ENCODE data around the gene KRTAP10-1.

KRTAP10-1 gene

GRCh38 chr21:44548381-44548780, 8.4 kb upstream of the KRTAP10-1 start:
- no peak for DNase-seq (ENCODE audit: low read depth)

GRCh38 chr21:44547656-44548331, 7.8 kb upstream of the KRTAP10-1 start:
- no peak for DNase-seq (ENCODE audit: low read depth)

DNA sequence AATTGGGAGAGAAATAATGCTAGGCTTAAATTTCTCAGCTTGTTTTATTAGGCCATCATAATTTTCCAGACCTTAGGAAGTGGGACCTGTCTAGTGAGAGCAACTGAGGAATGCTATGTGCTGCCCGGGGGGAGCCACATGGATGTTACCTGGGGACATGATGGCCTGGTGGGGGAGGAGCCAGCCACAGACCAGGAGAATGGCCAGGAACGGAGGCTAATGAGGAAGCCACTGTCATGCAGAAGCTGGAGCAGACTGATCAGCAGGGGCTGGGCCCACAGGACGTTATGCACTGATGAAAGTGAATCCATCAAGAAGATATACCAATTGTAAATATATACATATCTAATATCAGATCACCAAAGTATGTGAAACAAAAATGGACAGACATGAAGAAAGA, 4.6 kb upstream of the KRTAP10-1 start:
- no peak for DNase-seq (ENCODE audit: low read depth)

DNA sequence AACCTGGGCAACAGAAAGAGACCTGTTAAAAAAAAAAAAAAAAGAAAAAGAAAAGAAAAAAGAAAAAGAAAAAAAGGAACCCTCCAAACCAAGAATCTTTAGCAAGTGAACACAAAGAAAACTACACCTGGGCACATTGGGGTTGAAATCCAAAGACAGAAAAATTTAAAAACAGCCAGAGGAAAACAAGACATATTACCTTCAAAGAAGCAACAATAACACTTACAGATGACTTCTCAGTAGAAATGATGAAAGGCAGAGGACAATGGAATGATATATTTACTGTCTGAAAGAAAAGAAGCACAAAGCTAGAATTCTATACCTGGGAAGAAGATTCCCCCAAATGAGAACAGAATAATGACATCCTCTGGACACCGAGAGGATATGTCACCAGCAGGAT, 2.7 kb upstream of the KRTAP10-1 start:
- no peak for DNase-seq (ENCODE audit: low read depth)

DNA sequence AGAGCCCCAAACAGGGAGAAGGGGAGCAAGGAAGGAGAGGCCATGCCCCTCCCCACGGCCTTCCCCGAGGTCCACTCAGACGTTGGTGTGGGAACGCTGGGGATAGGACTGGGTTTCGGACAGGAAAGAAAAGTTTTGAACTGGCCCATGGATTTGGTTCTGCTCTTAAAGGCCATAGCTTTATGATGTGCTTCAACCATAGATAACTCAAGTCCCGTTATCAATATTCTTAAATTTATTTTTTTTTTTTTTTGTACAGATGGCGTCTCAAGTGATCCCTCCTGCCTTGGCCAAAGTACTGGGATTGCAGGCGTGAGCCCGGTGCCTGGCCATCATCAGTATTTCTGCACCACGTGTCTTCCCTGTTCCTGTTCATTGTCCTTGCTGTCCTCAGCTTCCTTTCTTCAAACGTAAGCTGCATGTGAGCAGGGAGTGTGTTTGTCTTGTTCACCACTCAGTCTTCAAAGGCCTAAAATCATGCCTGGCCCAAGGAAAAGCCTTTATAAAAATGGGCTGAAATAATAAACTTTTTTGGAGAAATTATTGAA, 820 bp upstream of the KRTAP10-1 start:
- no peak for DNase-seq (ENCODE audit: low read depth)

GRCh38 chr21:44539046-44539445, 949 bp downstream of the KRTAP10-1 start:
- DNase-seq (ENCODE audit: low read depth) = no peak

DNA sequence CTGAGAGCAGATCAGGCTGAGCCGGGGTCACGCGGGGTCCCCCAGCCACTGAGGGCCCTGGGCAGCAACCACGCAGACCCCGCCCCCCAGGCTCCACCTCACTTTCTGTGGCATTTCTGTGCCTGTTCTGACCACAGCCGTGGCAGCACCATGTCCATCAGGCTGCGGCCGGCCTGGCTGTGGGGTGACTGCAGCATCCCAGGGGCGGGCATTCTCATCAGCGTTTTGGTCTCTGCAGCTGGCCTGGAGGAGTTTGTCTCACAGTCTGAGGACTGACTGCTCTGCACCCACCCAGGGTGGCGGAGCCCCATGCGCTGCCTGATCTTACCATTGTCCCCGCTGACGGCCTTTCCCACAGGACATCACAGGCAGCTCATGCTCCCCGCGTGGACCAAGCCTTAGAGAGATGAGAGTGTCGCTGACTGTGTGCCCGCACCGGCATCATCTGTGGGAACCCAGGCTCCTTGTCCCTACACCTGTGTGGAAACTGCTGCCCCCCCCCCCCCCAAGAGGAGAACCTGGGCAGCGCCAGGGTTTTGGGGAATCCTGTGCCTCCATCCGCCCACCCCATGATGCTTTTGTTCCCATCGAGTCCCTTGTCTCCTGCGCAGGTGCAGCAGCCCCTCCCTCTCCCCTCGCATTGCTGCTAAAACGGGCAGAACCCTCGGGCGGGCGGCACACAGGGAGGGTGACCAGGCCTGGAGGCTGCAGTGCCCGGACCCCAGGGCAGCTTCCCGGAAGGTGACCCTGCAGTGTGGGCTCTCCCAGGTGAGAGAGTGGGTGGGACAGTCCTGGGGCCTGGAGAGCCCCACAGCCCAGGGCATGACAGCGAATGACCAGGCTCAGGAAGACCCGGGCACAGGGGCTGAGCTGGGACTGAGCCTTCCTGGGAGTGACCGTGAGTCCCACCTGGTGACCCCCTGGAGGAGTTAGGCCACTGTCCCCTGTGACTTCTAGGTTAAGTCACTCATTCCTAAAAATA, 1.8 kb downstream of the KRTAP10-1 start:
- no peak for DNase-seq (ENCODE audit: low read depth)

DNA sequence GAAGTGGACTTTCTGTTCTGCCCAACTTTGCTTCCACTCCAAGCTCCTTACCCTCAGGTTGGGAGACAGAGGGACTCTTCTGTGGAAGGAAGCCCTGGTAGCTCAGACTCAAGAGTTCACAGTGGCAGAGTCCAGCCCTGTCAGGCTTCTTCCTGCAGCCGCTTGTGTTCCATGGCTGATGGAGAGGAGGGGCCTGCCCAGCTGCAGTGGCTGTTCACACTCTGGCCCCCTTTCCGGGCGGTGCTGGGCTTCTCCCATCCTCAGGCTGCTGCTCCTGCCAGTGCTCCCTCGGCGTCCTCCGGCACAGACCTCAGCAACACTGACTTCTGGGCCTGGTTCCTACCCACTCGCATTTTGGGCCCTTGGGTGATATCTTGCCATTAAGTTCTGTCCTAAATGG, 4.0 kb downstream of the KRTAP10-1 start:
- DNase-seq (ENCODE audit: low read depth) = no peak

DNA sequence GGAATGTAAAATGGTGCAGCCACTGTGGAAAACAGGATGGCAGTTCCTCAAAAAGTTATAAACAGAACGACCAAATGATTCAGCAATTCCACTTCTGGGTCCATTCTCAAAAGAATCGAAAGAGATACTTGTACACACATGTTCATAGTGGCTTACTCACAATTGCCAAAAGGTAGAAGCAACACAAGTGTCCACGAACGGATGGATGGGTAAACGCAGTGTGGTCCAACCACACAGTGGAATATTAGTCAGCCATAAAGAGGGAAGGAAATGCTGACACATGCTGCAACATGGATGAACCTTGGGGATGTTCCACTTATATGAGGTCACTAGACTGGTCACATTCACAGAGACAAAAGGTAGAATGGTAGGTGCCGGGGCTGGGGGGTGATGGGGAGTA, 5.3 kb downstream of the KRTAP10-1 start:
- no peak for DNase-seq (ENCODE audit: low read depth)

- no peak for DNase-seq (ENCODE audit: low read depth)
Measured at GRCh38 chr21:44533891-44534627, 5.9 kb downstream of the KRTAP10-1 start.

DNA sequence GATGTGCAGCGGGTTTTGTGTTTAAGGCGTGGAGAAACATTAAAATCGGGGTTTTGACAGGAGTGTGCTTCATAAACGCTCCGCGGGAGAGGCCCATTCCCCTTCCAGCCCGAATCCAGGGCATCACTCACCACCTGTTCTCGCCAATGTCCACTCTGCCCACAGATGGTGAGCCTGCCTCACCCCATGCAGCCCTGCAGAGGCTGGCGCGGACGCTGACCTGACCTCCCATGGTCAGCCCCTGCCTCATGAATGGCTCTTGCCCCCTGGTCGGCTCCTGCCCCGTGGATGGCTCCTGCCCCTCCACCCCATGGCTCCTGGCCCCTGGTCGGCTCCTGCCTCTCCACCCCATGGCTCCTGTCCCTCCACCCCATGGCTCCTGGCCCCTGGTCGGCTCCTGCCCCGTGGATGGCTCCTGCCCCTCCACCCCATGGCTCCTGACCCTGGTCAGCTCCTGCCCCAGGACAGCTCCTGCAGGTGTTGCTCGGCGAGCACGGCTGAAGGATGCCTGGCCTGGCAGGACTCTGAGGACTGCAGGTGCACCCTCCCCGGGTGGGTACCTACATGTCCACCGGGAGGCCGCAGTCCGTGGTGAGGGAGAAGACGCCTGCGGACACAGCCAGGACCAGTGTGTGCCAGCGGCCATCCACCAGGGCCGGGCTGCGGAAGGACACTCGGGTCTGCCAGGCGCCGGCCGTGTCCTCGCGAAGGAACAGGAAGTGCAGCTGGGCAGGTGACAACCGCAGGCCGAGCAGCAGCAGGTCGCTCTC, 6.7 kb downstream of the KRTAP10-1 start:
- DNase-seq (ENCODE audit: low read depth) = no peak

DNA sequence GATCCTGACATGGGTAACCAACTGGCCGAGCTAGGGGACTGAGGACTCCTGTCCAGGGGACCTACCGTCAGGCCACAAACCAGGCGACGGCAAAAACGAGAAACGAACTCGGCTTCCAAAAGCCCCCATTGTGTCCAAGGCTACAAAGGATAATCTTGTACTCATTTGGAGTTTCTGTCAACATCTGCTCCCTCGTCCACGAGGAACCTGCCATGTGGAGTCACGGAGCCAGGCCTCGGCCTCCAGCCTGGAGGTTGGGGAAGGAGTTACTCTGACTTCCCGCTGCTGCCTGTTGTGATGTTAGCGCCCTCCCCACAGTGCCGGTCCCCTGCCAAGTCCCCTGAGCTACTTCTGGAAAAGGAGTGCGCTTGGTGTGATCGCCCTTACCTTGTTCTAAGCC, 7.3 kb downstream of the KRTAP10-1 start:
- no peak for DNase-seq (ENCODE audit: low read depth)

DNA sequence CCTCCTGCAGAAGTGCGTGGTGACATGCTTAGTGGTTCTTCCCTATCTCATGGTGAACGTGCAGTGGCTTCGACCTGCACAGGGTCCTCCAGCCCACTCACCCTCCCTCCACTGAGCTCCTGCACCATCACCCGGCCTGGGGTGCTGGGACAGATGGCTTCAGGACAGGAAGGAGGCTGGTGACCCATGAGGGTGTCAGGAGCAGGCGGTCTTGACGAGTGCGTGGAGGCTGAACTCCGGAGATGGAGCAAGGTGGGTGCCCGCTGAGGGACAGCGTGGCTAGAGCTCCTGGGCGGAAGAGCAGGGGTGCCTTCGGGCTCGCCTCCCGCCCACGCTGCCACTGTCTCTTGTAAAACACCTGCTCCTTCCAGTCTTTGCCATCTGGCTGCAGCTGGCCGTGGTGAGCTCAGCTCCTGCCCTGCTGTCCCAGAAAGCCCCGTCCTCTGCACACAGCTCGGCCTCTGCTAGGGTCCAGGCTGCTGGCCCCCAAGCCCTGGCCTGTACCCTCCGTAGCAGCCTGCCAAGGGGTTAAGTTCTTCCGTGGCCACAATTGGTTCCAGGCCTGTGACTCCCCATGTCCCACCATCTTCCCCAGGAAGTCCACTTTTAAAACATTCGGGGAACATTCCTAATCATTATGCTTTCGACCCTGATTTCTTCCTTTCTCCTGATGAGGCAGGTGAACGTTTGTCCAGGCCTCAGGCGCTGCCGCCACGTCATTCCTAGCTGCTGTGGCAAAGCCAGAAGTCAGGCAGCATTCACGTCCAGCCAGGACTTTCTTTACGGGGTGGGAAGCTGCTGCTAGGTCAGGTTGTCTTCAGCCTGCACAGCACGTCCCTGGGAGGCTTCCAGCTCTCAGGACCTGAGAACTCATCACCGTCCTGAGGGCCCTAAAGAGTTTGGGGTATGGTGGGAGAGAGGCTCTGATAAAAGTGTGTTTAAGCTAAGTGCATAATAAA, 8.1 kb downstream of the KRTAP10-1 start:
- no peak for DNase-seq (ENCODE audit: low read depth)

DNA sequence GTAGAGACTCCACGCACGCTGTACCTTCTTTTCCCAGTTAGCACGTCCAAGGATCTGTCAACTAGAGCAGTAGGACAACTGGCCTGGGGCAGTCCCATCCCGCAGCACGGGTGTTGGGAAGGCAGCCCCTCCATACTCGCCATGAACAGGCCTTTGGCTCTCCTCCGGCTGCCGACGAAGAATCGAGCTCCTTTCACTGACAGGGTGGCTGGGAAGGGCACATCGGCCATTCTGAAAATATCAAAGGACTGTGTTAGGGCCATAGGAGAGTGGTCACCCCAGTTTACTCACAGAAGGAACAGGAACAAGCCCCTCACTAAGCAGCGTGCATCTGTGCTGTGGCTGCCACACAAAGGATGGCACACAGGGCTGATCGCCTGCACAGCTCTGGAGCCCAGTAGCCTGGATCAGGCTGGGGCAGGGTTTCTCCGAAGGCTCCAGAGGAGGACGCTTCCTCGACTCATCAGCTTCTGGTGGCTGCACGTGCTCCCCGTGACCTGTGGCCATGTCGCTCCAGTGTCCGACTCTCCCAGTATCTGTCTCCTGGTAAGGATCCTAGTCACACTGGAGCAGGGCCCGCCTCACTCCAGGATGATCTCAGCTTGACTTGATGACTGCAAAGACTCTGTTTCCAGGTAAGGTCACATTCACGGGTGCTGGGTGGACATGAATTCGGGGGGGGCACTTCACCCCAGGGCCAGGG, 8.9 kb downstream of the KRTAP10-1 start:
- DNase-seq (ENCODE audit: low read depth) = no peak

GRCh38 chr21:44530221-44530902, 9.6 kb downstream of the KRTAP10-1 start:
- DNase-seq (ENCODE audit: low read depth) = no peak

- no peak for DNase-seq (ENCODE audit: low read depth)
Measured at GRCh38 chr21:44529503-44530125, 10.4 kb downstream of the KRTAP10-1 start.

GRCh38 chr21:44529011-44529421, 11.0 kb downstream of the KRTAP10-1 start:
- DNase-seq (ENCODE audit: low read depth) = no peak

- DNase-seq (ENCODE audit: low read depth) = no peak
Measured at GRCh38 chr21:44528634-44528995, 11.4 kb downstream of the KRTAP10-1 start.

All from fibroblast of gingiva (primary cell).